Activated CD4-positive, alpha-beta T cell treated with anti-CD3 and anti-CD28 coated beads for 36 hours (primary cell): ENCODE data around the gene EFNA4. TPM values are rescaled to one million over a fixed set of nuclear protein-coding genes. Genes with fewer than 3 reads are reported as not detected.
"Not testable (repeated sequence)": the region's sequence is repeated elsewhere in the genome, so short reads cannot be mapped to it uniquely, and the experiment has no call there.

Source experiments
- ATAC-seq: fragments of 200-7000 bp; cut with Tn5 transposase; one replicate; pipeline ENCODE4 v1.10.0; 2021; ENCODE audit warnings: mild to moderate bottlenecking, moderate library complexity
- CTCF ChIA-PET: fragments of 350-600 bp; sonication (Branson Sonifier 250); formaldehyde crosslinking; loops from one replicate; lab custom pipeline; 2021; ENCODE audit warnings: antibody characterized with exemption; lab: Charles Lee
- POLR2A ChIA-PET: fragments of 350-600 bp; sonication (Branson Sonifier 250); formaldehyde crosslinking; loops from one replicate; lab custom pipeline; 2021; ENCODE audit warnings: antibody characterized with exemption, inconsistent platforms; lab: Charles Lee
- DNase-seq: peaks from one replicate; pipeline ENCODE4 v3.0.0-alpha.2; 2020
- H3K27ac Mint-ChIP-seq: one replicate; pipeline ENCODE4 v1.8.0; 2021; ENCODE audit warnings: mixed read lengths
- H3K27me3 Mint-ChIP-seq: one replicate; pipeline ENCODE4 v1.8.0; 2021; ENCODE audit warnings: mixed read lengths
- H3K36me3 Mint-ChIP-seq: one replicate; pipeline ENCODE4 v1.8.0; 2021; ENCODE audit warnings: low read depth, mixed read lengths
- H3K4me1 Mint-ChIP-seq: one replicate; pipeline ENCODE4 v1.8.0; 2021; ENCODE audit warnings: mixed read lengths
- H3K4me3 Mint-ChIP-seq: one replicate; pipeline ENCODE4 v1.8.0; 2021; ENCODE audit warnings: mild to moderate bottlenecking, moderate library complexity, mixed read lengths
- H3K9me3 Mint-ChIP-seq: one replicate; pipeline ENCODE4 v1.8.0; 2021; ENCODE audit warnings: low read depth, mixed read lengths
- intact Hi-C, 2 experiments: fragments of 100-400 bp; cut with DNase I in 1 of 2; cut with micrococcal nuclease in 1 of 2; formaldehyde crosslinking; loops; one replicate each; pipeline versions ENCODE4 v1.14.2 to v1.15.1; 2022 to 2024; cut with DNase I, micrococcal nuclease
- total RNA-seq, 2 experiments: library from RNA; stranded (reverse); gene quantifications; one replicate each; pipeline ENCODE4 v1.2.3, GENCODE V29; 2021

The EFNA4 gene
- total RNA-seq, 2 experiments from 2014 or later: 6.3 to 6.5 TPM

DNA sequence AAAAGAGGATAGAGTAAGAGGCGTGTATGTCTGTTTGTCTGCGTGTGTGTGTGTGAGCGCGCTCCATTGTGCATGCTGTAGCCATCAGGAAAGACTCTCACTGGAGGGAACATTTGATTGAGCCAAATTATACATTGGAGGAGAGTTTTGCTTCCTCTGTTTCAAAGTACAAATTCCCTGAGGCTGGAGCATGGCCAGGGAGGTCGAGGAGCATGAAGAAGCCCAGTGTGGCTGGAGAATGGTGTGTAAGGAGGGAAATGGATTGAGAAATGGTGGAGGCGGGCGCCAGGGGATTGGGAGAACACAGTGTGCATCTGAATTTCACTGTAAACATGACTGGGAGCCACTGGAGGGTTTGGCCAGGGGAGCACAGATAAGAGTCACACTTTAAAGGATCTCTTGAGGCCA, 42.1 kb downstream of the EFNA4 start:
- Mint-ChIP-seq H3K27me3 (no peaks in the 10 kb centered on the region), H3K36me3 (no peaks in the 10 kb centered on the region), H3K9me3 (no peaks in the 10 kb centered on the region), H3K27ac (no peak overlapping the region), H3K4me1 (no peaks in the 10 kb centered on the region), H3K4me3 (no peak overlapping the region)
- ChIA-PET POLR2A (no interaction called here), CTCF (interaction anchor here (0.6 to 1.7 kb wide), 3 partner anchors 9 to 714 kb away, joined by 3 read pairs; no protein-coding TSS in a partner anchor)
- no peak for ATAC-seq
- intact Hi-C loops: no loop called here
- DNase-seq: no peak

DNA sequence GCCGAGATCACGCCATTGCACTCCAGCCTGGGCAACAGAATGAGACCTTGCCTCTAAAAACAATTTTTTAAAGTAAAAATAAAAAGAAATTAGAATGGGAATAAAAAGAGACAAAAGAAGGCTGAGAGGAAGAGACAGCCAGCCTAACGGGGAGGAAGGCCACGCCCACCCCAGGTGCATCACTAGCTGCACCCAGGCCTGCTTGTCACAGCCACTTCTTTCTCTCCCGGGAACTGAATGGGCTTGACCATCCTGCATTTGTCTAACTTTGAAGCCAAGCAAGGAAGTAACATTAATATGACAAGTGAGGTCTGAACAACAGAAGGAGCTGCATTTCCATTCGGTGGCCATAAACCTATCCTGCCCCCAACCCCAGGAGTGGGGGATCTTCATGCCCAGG, 43.3 kb downstream of the EFNA4 start:
- DNase-seq (no peak), ATAC-seq (no peak)
- Mint-ChIP-seq H3K27me3 (no peaks in the 10 kb centered on the region), H3K4me1 (no peaks in the 10 kb centered on the region), H3K36me3 (no peaks in the 10 kb centered on the region), H3K9me3 (no peaks in the 10 kb centered on the region), H3K4me3 (no peak overlapping the region), H3K27ac (no peak overlapping the region)
- intact Hi-C loops: no loop called here
- POLR2A ChIA-PET: interaction anchor here (0.7 kb wide), 1 partner anchor 50 kb away, joined by 3 read pairs; no protein-coding TSS in a partner anchor
- CTCF ChIA-PET: interaction anchor here (0.9 to 1.9 kb wide), 6 partner anchors 9 to 87 kb away, joined by 3 to 5 read pairs (median 4); partner anchors contain the start of gene KRTCAP2

DNA sequence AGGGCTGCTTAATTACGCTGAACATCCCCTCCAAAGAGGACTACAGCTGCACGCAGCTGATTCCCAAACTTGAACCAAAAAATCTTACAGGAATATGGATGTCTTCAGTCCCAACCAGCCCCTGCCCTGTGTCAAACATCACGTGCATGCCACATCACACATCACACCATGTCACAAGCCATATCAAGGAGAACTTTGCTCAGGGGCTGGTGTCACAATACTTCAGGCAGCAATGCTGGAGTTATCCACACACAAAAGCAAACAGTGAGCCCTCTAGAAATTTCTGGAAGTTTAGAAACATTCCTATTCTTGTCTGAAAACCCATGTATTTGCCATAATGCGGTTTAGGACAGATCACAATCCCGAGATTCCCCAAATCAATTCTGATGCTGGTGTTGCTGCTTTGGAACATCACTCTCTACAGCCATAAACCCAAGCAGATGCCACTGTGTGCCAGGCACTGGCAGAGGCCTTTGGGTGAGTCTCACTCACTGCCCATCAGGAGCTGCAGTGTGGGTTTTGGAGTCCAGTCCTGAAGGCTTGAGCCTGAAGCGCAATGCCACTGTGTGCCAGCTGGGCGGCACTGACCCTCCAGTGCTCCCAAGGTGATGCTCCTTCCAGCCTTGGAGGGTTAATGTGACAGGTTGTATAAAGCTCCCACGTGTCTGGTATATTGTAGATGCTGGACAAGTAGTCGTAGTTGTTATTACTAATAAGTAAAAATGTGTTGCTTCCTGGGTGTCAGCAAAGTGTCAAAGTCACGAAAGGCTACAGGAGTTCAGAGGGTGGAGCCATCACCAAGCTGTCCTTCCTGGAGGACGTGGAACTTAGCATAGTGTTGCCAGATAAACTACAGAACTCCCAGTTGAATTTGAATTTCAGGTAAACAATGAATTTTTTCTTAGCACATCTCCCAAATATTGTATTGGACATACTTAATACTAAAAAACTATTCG, 44.0 kb downstream of the EFNA4 start:
- POLR2A ChIA-PET: no interaction called here
- CTCF ChIA-PET: interaction anchor here (1.0 to 1.9 kb wide), 5 partner anchors 10 to 86 kb away, joined by 3 to 5 read pairs (median 4); no protein-coding TSS in a partner anchor
- Mint-ChIP-seq H3K27me3 (no peaks in the 10 kb centered on the region), H3K9me3 (no peaks in the 10 kb centered on the region), H3K36me3 (no peaks in the 10 kb centered on the region), H3K4me1 (no peaks in the 10 kb centered on the region), H3K27ac (no peak overlapping the region), H3K4me3 (no peak overlapping the region)
- ATAC-seq: no peak
- no peak for DNase-seq
- intact Hi-C loops: no loop called here

DNA sequence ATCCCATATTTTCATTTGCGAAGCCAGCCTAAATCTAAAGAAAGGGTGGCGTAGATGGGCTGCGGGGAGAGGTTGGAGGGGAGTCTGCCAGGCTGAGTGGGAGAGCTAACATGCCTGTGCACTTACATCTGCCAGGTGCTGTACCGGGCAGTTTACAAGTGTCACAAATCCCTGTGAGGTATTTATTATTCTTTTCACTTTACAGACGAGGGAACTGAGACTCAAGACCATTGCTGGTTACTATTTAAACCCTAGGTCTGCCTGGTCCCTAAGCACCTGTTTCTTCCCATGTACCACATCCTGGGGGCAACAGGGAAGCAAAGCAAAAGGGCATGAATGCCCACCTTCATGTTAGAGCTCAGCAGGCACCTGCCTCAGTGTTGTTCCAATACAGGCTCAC, 44.8 kb downstream of the EFNA4 start:
- CTCF ChIA-PET: interaction anchor here (1.9 kb wide), 1 partner anchor 59 kb away, joined by 5 read pairs; no protein-coding TSS in a partner anchor
- DNase-seq (no peak), ATAC-seq (no peak)
- Mint-ChIP-seq H3K4me1 (no peaks in the 10 kb centered on the region), H3K27me3 (no peaks in the 10 kb centered on the region), H3K36me3 (no peaks in the 10 kb centered on the region), H3K9me3 (no peaks in the 10 kb centered on the region), H3K4me3 (no peak overlapping the region), H3K27ac (no peak overlapping the region)
- POLR2A ChIA-PET: no interaction called here
- intact Hi-C loops: no loop called here

DNA sequence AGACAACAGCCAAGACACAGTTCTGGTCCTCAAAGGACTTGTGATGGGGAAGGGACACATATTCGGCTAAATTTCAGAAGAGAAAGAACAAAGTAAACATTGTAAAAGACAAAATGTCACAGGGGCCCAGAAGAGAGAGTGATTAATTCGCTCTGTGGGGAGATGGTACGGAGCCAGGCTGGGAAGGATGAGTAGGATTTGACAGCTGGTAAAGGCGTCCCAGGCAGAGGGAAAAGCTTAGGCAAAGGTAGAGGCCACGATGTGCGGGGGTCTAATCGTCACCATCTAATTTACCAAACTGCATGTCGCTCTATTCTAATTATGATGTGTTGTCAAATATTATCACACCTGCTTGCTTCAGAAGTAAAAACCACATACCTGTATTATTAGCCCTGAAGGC, 46.8 kb downstream of the EFNA4 start:
- intact Hi-C loops: no loop called here
- H3K4me1 Mint-ChIP-seq: no peaks in the 10 kb centered on the region
- ATAC-seq (no peak), DNase-seq (no peak)
- H3K27ac Mint-ChIP-seq: no peak overlapping the region
- ChIA-PET POLR2A (no interaction called here), CTCF (no interaction called here)
- H3K27me3 Mint-ChIP-seq: no peaks in the 10 kb centered on the region
- H3K36me3 Mint-ChIP-seq: no peaks in the 10 kb centered on the region
- H3K9me3 Mint-ChIP-seq: no peaks in the 10 kb centered on the region
- no peak overlapping the region for H3K4me3 Mint-ChIP-seq

DNA sequence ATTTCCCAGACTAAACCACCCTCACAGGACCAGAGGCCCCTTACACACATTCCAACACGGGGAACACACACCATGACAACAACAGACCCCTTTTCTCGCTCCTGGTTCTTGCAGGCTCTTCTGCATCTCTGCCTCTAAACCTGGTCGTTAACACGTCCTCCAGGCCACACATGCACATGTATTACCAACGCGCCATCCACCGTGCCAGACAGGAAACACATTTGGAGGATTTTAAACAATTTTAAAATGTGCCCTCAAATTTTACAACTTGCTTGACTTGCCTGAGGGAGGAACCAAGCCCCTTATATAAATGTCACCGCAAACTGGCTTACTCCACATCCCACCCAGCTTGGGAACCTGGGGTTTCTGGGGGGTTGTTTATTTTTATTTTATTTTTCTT, 47.3 kb downstream of the EFNA4 start:
- POLR2A ChIA-PET: no interaction called here
- H3K4me1 Mint-ChIP-seq: no peaks in the 10 kb centered on the region
- DNase-seq (no peak), ATAC-seq (no peak)
- H3K27ac Mint-ChIP-seq: no peak overlapping the region
- no peaks in the 10 kb centered on the region for H3K9me3 Mint-ChIP-seq
- no peaks in the 10 kb centered on the region for H3K36me3 Mint-ChIP-seq
- no peaks in the 10 kb centered on the region for H3K27me3 Mint-ChIP-seq
- H3K4me3 Mint-ChIP-seq: no peak overlapping the region
- CTCF ChIA-PET: no interaction called here
- intact Hi-C loops: no loop called here

DNA sequence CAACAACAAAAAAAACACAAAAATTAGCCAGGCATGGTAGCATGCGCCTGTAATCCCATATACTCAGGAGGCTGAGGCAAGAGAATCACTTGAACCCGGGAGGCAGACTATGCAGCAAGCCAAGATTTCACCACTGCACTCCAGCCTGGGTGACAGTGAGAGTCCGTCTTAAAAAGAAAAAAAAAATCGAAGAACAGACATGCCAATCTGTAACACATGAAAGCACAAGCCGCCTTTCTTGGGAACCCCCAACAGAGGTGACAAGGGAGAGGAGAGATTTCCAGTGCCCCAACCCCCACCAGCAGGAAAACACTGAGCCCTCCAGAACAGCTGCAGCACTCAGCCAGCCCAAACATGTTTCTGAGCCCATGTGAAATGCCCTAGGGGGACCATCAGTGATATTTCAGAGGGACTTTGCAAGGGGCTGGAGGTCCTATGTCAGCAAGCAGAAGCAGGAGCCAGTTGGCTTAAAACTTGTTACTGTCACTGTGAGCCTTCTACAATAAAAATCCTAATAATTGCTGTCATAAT, 50.0 kb downstream of the EFNA4 start:
- POLR2A ChIA-PET: no interaction called here
- Mint-ChIP-seq H3K27ac (no peak overlapping the region), H3K4me3 (no peak overlapping the region)

DNA sequence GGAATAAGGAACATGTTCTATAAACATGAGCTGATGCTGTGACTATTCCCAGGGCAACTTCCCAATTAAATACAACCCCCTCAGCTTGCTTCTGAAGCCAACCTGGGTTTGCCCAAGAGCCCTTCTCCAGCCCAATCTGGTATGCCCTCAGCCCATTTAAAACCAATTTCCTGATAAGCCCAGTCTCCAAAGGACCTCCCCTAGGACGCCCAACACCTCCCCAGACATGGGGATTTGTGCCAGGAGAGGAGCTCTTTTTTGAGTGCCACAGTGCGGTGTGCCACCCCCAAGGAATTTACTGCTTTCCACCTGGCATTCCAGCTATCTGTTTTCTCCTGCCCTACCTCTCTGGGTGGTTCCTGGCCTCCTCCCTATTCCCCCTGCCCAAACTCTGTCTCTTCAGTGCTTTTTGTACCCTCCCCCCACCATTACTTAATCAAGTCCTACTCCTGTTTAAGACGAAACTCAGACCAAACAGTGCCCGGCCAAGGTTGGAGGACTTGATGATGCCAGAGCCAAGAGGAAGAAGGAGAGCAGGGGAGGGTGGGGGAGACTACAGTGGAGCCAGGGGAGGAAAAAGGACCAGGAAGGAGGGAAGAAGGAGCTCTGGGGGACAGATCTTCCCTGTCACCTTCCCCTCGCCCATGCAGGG, 52.7 kb downstream of the EFNA4 start:
- Mint-ChIP-seq H3K9me3 (no peaks in the 10 kb centered on the region), H3K27me3 (peaks cover 2% of the 10 kb centered on the region), H3K36me3 (no peaks in the 10 kb centered on the region), H3K4me1 (no peaks in the 10 kb centered on the region), H3K4me3 (no peak overlapping the region), H3K27ac (no peak overlapping the region)
- POLR2A ChIA-PET: no interaction called here
- DNase-seq: no peak
- CTCF ChIA-PET: interaction anchor here (0.9 to 1.6 kb wide), 5 partner anchors 18 to 447 kb away, joined by 3 to 8 read pairs (median 3); no protein-coding TSS in a partner anchor
- intact Hi-C loops: no loop called here
- ATAC-seq: no peak

More for the DNA sequence above, 50.0 kb downstream of the EFNA4 start:
- Mint-ChIP-seq H3K4me1 (no peaks in the 10 kb centered on the region), H3K27me3 (peaks cover 2% of the 10 kb centered on the region), H3K36me3 (no peaks in the 10 kb centered on the region), H3K9me3 (no peaks in the 10 kb centered on the region)
- CTCF ChIA-PET: interaction anchor here (0.7 to 1.0 kb wide), 2 partner anchors 10 to 22 kb away, joined by 3 read pairs; no protein-coding TSS in a partner anchor
- DNase-seq (no peak), ATAC-seq (no peak)
- intact Hi-C loops: no loop called here

DNA sequence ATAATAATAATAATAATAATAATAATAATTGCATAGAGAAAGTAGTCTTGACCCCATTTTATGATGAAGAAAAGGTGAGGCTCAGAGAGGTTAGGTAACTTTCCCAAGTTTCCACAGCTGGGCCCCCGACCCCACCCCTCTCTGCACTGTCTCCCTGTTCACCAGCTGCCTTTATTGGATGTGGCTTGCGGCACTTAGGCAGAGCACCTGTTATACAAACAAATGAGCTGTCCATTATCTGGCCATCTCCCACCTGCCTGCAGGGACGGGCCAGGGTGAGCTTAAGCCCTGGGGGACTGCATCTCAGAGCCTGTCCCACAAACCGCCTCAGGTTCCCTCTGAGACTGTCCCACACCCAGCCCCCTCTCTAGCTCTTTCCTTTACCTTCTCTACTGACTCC, 54.1 kb downstream of the EFNA4 start:
- Mint-ChIP-seq H3K4me3 (no peak overlapping the region), H3K36me3 (no peaks in the 10 kb centered on the region), H3K27ac (no peak overlapping the region), H3K4me1 (no peaks in the 10 kb centered on the region), H3K9me3 (no peaks in the 10 kb centered on the region), H3K27me3 (peaks cover 2% of the 10 kb centered on the region)
- no peak for DNase-seq
- no peak for ATAC-seq
- POLR2A ChIA-PET: no interaction called here
- intact Hi-C loops: no loop called here
- CTCF ChIA-PET: interaction anchor here (1.4 kb wide), 1 partner anchor 23 kb away, joined by 3 read pairs; no protein-coding TSS in a partner anchor

DNA sequence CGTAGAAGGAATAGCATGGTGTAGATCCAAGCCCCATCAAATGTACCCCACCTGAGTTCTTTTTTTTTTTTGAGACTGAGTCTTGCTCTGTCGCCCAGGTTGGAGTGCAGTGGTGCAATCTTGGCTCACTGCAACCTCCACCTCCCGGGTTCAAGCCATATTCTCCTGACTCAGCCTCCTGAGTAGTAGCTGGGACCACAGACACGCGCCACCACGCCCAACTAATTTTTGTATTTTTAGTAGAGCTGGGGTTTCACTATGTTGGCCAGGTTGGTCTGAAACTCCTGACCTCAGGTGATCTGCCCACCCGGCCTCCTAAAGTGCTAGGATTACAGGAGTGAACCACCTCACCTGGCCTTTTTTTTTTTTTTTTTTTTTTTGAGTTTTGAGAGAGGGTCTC, 54.5 kb downstream of the EFNA4 start:
- H3K36me3 Mint-ChIP-seq, DNase-seq, H3K4me1 Mint-ChIP-seq, ATAC-seq, H3K27ac Mint-ChIP-seq, H3K9me3 Mint-ChIP-seq, POLR2A ChIA-PET, H3K27me3 Mint-ChIP-seq, H3K4me3 Mint-ChIP-seq, intact Hi-C loops: not testable (repeated sequence)
- CTCF ChIA-PET: interaction anchor here (1.4 kb wide), 1 partner anchor 23 kb away, joined by 3 read pairs; no protein-coding TSS in a partner anchor
